Non-pigmented ciliary epithelial cell (primary cell): Measurements from ENCODE around the gene MEP1B.

Experiments
- DNase-seq: peaks from one replicate; pipeline ENCODE4 v3.0.0-alpha.2; 2010; ENCODE audit warnings: low read depth

Gene MEP1B

DNA sequence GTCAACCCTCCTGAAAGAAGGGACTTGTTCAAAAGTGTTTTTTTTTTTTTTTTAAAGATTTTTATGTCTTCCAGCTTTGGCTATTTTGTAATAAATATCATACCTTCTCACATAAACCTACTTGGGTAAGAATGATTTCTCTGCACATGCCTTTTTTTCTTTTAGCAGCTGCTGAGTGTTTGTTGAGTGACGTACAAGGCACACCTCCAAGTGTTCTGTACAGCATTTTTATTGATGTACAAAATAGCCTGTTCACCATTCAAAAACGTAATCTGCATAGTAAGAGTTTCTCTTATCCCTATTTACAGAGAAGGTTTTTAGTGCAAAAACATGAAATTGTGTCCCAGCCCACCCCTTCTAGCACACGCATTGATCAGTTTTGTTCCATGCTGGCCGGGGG lies 77.6 kb downstream of the MEP1B start:
- no peak for DNase-seq
